M059J (cell line): ENCODE data around the gene RPS6KA4. TPM values are rescaled to one million over a fixed set of nuclear protein-coding genes. Genes with fewer than 3 reads are reported as not detected.

Source experiments
- DNase-seq: peaks from one replicate; pipeline ENCODE4 v3.0.0-alpha.2; 2012; ENCODE audit warnings: low read depth
- total RNA-seq: library from RNA; depleted of rRNA; stranded (reverse); fragments of >200 nt; shearing (Covaris generic); gene quantifications from 2 replicates; pipeline ENCODE4 v1.2.3, GENCODE V29; 2014

The RPS6KA4 gene
- total RNA-seq, 1 experiment from 2014 or later: 41.8 TPM

DNA sequence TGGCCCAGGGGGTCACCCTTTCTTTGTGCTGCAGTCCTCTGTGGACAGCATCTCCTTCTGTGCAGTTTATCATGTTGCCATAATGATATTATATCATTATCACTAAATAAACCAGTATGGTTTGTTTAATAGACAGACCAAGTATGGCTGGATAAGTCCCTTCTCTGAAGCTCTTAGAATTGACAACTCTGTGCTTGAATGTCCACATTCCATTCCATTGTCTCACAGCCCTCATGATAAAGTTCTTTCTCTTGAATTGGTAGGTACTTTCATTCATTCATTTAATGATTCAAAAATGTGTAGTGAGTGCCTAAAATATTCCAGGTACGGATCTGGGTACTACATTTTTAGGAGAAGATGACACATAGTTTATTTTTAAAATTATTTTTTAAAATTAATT is 7.8 kb downstream of the RPS6KA4 start:
- no peak for DNase-seq

DNA sequence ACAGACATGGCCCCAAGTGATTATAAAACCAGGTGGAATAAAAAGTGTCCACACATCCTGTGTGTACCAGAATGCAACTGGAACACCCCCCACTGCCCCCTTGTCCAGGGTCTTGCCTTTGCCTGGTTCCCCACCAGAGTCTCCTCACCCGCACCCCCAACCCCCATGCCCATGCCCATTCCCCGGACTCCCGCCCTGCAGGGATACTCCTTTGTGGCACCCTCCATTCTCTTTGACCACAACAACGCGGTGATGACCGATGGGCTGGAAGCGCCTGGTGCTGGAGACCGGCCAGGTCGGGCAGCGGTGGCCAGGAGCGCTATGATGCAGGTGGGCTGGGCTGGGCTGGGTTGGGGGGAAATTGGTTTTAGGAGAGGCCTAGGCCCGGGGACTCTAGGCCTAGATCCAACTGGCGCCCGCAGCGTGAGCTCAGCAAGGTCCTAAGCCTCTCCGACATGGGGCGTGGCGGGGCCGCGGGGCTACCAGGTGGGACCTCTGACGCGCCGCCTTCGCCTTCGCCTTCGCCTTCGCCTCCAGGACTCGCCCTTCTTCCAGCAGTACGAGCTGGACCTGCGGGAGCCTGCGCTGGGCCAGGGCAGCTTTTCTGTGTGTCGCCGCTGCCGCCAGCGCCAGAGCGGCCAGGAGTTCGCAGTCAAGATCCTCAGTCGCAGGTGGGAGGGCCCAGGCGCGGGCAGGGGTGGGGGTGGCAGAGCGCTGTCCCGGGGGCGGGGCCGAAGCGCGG is 9.1 kb downstream of the RPS6KA4 start:
- no peak for DNase-seq

DNA sequence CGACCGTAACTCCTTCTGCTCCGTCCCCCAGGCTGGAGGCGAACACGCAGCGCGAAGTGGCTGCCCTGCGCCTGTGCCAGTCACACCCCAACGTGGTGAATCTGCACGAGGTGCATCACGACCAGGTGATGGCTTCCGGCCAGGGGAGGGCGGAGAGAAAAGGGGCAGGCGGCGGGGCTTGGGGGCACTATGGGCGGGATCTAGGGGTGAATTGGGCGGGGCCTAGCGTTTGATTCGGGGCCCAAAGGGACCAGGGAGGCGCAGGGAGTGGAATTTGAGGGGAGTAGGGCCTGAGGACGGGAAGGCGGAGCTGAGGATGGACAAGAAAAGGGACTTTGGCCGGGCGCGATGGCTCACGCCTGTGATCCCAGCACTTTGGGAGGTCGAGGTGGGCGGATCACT is 9.7 kb downstream of the RPS6KA4 start:
- no peak for DNase-seq

DNA sequence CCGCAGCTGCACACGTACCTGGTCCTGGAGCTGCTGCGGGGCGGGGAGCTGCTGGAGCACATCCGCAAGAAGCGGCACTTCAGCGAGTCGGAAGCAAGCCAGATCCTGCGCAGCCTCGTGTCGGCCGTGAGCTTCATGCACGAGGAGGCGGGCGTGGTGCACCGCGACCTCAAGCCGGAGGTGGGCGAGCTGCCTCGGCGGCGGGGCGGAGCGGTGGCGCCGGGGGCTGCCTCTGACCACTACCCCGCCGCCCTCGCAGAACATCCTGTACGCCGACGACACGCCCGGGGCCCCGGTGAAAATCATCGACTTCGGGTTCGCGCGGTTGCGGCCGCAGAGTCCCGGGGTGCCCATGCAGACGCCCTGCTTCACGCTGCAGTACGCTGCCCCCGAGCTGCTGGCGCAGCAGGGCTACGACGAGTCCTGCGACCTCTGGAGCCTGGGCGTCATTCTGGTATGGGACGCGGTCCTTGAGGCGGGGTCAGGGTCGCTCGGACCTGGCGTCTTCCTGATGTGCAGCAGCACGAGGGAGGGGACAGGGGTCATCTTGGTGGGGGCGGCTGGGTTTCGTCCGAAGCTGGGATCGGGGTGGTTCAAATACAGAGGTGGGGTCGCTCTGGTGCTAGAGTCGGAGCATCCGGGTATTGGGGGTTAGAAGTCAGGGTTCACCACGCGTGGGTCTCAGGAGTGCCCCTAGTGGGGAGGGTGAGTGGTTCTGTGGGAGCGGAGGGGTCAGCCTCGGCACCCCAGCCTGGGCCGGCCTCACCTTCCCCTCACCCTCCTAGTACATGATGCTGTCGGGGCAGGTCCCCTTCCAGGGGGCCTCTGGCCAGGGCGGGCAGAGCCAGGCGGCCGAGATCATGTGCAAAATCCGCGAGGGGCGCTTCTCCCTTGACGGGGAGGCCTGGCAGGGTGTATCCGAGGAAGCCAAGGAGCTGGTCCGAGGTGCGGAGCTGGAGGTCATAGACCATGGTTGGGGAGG is 10.8 kb downstream of the RPS6KA4 start:
- DNase-seq: no peak

DNA sequence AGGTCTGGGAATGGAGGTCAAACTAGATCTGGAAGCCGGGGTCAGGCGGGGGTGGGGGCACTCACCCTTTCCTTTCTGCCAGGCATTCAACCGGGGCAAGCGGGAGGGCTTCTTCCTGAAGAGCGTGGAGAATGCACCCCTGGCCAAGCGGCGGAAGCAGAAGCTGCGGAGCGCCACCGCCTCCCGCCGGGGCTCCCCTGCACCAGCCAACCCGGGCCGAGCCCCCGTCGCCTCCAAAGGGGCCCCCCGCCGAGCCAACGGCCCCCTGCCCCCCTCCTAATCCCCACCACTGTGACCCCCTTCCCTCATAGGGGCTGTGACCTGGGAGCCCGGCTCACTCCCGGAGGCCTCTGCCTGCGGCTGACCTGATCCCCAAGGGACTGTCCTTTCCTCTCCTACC is 12.2 kb downstream of the RPS6KA4 start:
- no peak for DNase-seq

DNA sequence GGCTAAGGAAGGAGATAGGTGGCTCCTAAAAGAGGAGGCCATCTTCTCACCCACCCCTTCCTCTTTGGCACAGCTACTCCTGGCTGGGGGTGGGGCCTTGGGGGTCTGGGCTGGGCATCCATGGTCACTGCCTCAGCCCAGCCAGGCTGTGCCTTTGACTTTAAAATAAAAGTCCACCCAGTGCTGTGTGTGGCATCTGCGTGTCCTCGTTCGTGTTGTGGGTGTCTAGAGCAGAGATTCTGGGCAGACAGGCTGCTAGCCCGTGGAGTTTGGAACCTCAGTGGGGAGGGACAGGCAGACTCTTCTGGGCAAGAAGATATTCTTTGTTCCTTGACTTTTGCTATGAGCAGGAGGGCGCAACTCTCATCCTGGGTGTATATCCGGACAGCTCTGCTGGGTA is 13.1 kb downstream of the RPS6KA4 start:
- DNase-seq: no peak

DNA sequence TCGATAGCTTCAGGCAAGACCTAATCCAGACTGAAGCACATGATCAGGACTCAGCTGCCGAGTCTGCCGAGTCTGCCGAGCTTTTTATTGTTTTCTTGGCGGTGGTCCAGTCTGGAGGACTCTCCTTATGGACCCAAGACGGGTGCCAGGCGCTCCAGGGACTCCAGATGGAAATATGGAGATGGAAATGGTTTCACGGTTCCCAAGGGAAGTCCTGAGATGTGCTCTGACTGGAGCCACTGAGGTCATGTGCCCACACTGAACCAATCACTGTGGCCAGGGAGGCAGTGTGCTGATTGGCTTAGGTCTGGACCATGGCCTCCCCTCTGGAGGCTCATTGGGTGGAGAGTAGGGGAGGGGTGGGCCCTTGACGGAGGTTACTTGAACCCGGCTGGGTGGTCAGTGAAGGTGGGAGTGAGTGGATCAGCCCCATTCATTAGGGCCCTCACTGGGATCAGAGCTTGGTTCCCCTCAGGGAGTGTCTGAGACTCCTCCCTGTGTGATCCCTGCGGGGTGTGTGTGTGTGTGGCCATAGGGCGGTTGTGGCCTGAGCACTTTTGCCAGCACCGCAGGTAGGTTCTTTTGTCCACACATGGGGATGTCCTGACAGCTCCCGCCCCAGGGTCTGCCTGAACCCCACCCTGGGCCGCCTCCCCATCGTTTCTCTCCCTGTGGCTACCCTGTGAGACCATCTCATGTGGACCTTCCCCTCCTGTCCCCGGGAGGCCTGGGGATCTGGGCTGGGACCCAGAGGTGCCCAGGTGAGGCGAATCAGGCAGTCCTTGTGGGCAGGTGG is 14.0 kb downstream of the RPS6KA4 start:
- peak; percentile 48 for DNase-seq

DNA sequence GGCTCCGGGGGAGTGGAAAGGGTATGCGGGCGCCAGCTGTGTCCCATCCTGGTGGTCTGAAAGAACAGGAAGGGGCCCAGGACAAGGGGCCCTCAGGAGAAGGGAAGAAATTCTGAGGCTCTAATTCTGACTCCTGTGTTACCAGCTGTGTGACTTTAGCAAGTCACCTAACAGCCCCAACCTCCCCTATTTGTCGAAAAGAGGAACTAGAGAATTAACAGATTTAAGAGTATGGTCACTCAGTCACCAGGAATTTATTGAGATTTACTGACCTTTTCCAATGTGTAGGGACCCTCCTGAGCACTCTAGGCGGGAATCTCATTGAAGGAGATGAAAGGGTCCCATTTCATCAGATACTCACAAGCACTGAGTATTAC is 14.6 kb downstream of the RPS6KA4 start:
- no peak for DNase-seq

DNA sequence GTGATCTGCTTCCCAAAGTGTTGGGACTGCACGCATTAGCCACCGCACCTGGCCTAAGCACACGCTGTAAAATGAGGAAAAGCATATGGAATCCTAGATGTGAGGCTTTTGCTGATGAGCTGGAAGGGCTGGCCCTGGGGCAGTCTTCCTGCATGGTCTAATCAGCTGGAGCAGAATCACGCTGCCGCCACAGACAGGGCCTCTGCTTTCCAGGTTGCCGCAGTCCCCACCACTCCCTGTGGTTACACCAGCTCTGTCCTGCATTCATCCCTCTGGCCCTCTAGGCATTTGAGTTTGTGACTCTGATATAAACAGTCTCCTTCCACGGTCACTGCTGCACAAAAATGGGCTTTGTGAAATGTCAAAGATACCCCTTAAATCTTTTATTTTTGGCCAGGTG is 17.1 kb downstream of the RPS6KA4 start:
- DNase-seq: no peak

DNA sequence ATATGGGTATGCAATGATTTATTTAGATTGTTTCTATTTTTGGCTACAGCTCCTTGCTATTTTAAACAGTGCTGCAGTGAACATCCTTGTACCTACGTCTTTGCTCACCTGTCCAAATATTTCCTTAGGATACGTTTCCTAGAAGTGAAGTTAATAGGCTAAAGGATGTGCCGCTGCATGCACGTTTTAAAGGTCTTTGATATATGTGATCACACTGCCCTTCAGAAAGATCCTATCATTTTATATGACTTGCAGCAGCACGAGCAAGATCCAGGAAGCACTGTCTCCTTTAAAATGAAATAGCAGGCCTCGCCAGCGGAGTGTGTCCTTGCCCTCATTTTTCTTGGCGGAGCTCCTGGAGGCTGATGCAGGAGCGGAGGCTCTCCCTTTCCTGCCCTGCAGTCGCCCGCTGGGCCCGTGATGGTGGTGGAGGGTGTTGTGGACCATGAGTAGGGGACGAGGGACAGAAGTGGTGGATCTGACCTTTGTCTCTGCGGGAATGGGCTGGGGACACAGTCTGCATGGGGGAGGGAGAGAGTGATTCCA is 19.4 kb downstream of the RPS6KA4 start:
- DNase-seq: no peak

DNA sequence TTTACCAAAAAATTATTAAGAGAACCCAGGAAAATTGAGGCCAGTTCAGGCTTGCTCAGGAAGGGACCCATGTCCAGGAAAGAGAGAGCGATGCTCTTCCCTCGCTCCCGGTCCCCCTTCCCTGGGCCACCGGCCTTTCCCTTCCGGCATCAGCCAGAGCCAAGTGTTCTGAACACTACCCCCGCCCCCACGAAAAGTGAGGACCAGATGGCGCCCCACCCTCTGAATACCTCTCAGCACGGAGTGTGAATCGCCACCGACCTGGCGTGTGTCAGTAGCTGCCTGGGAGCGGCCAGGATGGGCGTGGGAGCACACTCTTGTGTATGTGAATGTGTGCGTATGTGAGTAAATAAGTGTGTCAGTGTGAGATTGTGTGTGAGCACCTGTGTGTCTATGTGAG is 20.2 kb downstream of the RPS6KA4 start:
- no peak for DNase-seq

DNA sequence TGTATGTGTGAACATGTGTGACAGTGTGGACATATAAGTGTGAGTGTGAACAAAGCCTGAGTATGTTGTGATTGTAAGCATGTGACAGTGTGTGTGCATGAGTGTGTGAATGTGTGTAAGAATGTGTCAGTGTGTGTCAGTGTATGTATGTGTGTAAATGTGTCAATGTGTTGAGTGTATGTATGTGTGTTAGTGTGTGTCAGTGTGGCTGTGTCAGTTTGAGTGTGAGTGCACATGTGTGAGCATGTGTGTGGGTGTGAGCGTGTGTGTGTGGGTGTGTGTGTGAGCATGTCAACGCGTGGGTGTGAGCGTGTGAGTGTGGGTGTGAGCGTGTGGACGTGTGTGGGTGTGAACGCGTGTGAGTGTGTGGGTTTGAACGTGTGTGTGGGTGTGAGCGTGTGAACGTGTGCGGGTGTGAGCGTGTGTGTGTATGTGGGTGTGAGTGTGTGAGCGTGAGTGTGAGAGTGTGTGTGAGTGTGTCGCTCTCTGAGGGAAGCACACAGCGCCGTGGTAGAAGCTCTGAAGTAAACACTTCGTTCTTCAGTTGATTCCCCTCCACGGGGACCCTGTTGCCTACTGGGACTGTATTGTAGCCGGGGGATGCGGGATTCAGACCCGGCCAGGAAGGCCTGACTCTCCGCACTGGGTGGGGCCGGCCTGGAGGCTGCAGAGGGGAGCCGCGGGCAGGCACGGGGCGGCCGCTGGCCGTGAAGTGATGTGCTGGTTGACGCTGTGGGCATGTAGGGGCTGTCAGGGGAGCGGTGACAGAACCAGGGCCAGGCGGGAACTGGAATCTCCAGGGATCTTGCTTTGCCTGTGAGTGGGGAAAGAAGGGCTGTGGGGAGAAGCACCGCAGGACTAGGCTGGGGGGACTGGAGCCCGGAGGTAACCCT is 21.1 kb downstream of the RPS6KA4 start:
- DNase-seq: no peak

DNA sequence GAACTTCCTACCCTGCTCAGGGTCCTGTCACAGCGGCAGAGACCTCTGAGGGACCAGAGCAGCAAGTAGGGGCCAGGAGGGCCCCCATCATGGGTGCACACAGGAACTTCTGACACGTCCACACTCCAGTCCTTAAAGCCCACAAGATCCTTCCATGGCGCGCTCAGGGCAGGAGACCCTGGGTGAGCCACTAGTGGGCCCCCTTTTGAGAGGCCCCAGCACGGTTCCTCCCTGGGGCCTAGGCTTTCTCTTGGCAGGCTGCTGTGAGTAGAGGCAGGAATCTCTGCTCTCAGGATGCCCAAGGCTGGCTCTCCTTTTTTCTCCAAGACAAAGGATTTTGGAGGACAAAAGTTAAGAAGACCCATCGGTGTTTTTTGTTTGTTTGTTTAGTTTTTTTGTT is 22.4 kb downstream of the RPS6KA4 start:
- no peak for DNase-seq

DNA sequence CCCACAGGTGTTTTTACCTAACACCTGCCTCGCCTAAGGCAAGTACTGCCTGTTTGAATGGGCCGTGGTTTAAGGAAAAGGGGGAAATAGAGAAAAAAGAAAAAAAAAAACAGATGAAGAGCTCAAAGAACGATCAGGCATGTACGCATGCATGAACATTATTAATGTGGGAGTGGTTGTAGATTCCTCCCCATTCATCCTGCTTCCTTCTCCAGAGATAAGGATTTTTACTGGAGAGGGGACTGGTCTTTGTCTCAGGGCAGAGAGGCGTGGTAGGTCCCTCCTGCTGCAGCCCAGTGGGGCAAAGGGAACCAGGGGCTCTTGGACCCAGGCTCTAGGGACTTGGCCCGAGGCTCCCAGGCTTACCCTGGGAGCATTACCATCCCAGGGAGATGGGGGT is 23.1 kb downstream of the RPS6KA4 start:
- no peak for DNase-seq

DNA sequence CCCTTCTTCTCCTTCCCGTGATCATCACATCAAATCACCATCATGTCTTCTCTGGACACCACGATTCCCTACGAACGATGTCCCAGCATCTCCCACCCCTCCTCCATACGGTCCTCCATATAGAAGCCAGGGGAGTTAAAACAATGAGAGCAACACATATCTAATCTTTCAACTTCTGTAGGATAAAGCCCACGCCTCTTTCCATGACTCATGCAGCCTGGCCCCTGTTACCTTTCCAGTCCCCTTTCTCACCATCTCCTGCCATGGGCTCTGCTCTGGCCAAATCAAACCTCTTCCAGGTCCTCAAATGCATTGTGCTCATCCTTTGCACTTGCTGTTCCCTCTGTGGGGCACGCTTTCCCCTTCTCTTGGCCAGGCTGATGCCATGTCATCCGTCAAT is 23.6 kb downstream of the RPS6KA4 start:
- DNase-seq: no peak

DNA sequence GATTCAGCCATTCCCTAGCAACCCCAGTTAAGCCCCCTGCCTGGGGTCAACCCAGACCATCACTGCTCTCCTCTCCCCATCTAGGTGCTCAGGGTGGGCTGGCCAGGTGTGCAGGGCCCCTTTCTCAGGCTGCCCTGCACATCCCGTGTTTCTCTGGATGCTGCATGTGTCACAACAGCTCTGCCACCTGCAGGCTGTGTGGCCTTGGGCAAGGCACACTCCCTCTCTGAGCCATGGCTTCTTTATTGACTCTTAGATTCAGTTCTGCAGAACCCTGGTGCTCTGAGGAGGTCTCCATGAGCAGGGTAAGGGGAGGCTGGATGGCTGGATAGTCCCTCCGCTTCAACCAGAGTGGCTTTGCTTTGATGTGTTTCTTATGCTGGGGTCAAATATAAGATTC is 24.6 kb downstream of the RPS6KA4 start:
- DNase-seq: no peak

DNA sequence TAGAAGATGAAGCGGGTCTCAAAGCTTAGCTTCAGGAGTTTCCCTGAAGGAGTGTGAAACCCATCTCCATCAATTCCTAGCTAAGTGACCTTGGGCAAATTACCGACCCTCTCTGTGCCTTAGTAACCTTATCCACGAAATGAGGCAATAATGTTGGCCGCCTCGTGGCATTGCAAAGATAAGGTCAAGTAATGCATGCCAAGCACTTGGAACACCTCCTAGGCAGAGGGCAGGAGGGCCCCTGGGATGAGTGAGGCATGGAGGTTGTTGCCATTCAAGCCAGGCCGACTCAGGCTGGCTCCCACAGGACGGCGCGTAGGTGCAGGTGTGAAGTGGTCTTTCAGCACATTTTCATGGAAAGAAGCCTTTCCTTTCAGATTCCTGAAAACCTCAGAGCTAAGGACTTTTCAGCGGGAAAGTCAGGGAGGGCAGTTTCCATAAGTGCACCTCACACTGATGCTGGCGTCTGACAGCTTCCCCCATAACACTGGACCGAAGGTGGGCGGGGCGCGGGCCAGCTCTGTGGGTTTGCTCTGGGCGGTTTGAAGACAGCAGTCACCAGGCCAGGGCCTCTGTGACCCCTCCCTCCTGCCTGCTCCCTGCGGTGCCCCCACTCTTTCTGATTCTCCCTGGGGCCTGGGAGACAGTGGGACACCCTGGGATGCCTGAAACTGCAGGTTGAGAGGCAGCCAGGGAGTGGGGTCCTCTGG is 25.2 kb downstream of the RPS6KA4 start:
- DNase-seq: no peak

DNA sequence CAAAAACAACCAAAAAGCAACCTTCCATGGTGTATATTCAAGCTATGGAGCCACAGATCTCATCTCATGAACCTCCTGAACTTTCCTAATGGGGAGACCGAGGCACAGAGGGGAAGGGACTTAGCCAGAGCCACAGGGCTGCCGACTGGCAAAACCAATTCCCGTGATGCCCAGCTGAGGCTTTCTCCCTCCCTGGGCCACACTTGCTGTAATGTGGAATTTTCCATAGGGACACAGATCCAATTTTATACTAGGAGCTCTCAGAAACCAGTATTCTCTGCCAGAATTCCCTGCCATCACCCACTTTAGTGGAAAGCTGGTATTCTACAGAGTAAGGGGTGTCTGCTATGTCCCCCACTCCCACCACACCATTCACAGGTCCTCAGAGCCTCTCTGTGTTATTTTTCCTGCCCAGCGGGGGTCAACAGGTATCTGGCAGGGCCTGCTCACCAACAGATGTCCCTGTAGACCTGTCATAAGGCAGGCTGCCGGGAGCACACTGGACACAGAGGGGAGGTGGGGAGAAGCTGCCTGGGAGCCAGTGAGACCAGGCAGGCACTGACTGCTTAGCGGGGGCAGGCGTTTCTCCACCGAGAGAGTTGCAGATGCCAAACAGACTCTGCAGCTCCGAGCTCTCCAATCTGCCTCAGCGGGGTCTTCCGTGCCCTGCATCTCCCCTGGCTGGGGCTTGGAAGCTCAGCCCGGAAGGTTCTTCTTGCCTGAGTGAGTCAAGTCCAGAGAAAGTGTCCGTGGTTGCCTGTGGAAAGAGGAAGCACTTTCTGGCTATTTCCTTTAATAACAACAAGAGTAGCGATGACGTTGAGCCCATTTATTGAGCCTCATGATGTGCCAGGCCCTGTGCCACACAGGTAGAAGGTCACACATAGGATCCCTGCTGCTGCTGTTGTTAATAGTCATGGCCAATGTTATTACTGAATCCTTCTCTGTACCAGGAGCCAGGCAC is 26.3 kb downstream of the RPS6KA4 start:
- no peak for DNase-seq
